Smooth muscle cell (in vitro differentiated cells): ENCODE results near the gene NEDD9. TPM values are rescaled to one million over a fixed set of nuclear protein-coding genes. Genes with fewer than 3 reads are reported as not detected.

ENCODE experiments used
- DNase-seq: peaks from one replicate; lab custom pipeline; 2025; ENCODE audit not compliant: unreplicated experiment; lab: John Stamatoyannopoulos, UW
- H2AFZ ChIP-seq: fragments of 200-600 bp; sonication (generic); 2 replicates; pipeline ENCODE4 v1.6.0; 2016; ENCODE audit warnings: antibody characterized with exemption, low read depth, mild to moderate bottlenecking
- H3F3A ChIP-seq: fragments of 200-600 bp; sonication (generic); 2 replicates; pipeline ENCODE4 v1.6.0; 2017; ENCODE audit warnings: antibody characterized with exemption, low read depth
- H3K27ac ChIP-seq: fragments of 200-600 bp; sonication (generic); 2 replicates; pipeline ENCODE4 v1.5.1; 2016; ENCODE audit warnings: low read depth, mild to moderate bottlenecking
- H3K27me3 ChIP-seq: fragments of 200-600 bp; sonication (generic); 2 replicates; pipeline ENCODE4 v1.6.1; 2016; ENCODE audit warnings: low read depth, mild to moderate bottlenecking
- H3K36me3 ChIP-seq: fragments of 200-600 bp; sonication (generic); 2 replicates; pipeline ENCODE4 v1.5.1; 2016; ENCODE audit warnings: low read depth
- H3K4me1 ChIP-seq: fragments of 200-600 bp; sonication (generic); 2 replicates; pipeline ENCODE4 v1.5.1; 2016; ENCODE audit warnings: low read depth
- H3K4me2 ChIP-seq: fragments of 200-600 bp; sonication (generic); 2 replicates; pipeline ENCODE4 v1.6.0; 2016; ENCODE audit warnings: mild to moderate bottlenecking
- H3K4me3 ChIP-seq: fragments of 200-600 bp; sonication (generic); 2 replicates; pipeline ENCODE4 v1.5.1; 2016; ENCODE audit warnings: mild to moderate bottlenecking
- H3K79me2 ChIP-seq: fragments of 200-600 bp; sonication (generic); 2 replicates; pipeline ENCODE4 v1.6.0; 2016; ENCODE audit warnings: low read depth, mild to moderate bottlenecking
- H3K9ac ChIP-seq: fragments of 200-600 bp; sonication (generic); 2 replicates; pipeline ENCODE4 v1.6.0; 2016; ENCODE audit warnings: low read depth
- H3K9me3 ChIP-seq: fragments of 200-600 bp; sonication (generic); replicated peaks from 2 replicates; pipeline ENCODE4 v1.5.1; 2016; ENCODE audit warnings: low read depth
- H4K20me1 ChIP-seq: fragments of 200-600 bp; sonication (generic); 2 replicates; pipeline ENCODE4 v1.6.0; 2016; ENCODE audit warnings: low read depth
- WGBS: methylation state at CpG from one replicate; pipeline ENCODE4 v1.1.7; 2016; ENCODE audit warnings: low lambda C conversion rate; 5-methylcytosine and 5-hydroxymethylcytosine counted together
- polyA plus RNA-seq: library from polyadenylated mRNA; unstranded; fragments of >200 nt; fragmentation: Nextera tagmentation; extraction: Ambion mirVana; gene quantifications from 2 replicates; pipeline ENCODE4 v1.2.1, GENCODE V29; 2016
- total RNA-seq: library from RNA; depleted of rRNA; stranded (reverse); fragments of >200 nt; gene quantifications from 2 replicates; pipeline ENCODE4 v1.2.3, GENCODE V29; 2014
- TF ChIP-seq, protein P1 (sequence below): fragments of 200-600 bp; sonication (generic); IDR thresholded peaks from 2 replicates; pipeline ENCODE4 v1.5.1; 2017; ENCODE audit warnings: borderline replicate concordance, mild to moderate bottlenecking, antibody characterized with exemption; ENCODE audit not compliant: insufficient read depth, poor library complexity, severe bottlenecking

NEDD9 gene
- total and polyA plus RNA-seq, 2 experiments from 2014 or later, result 85.6 to 127 TPM

DNA sequence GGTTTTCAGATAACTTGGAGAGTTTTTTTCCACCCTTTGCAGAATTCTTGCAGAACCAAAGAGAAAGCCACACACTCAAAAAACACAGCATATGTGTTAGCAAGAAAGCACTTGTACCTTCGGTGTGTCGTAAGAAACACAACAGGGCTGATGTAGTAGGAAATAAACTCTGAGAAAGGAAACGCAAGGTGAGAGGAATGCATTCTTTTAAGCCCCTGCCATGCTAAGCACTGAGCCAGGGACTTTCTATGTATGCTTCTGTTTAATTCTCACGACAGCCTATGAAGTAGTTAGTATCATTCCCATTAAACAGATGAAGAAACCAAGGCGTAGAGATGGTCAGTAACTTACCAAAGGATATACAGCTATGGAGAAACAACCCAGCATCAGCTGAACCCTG, 23.1 kb downstream of the NEDD9 start:
- Histone ChIP-seq H3K9ac (peak overlapping the region; percentile 77), H3K36me3 (peaks cover 6% of the 10 kb centered on the region), H3K9me3 (no peaks in the 10 kb centered on the region), H2AFZ (no peak overlapping the region), H4K20me1 (peaks cover 35% of the 10 kb centered on the region), H3K4me2 (peak overlapping the region; percentile 27), H3K27ac (peak overlapping the region; percentile 99), H3K27me3 (no peaks in the 10 kb centered on the region), H3K4me3 (no peak overlapping the region), H3K79me2 (peaks cover 91% of the 10 kb centered on the region), H3K4me1 (peaks cover 40% of the 10 kb centered on the region), H3F3A (peaks cover 46% of the 10 kb centered on the region)
- 83% methylated on average over 5 of the region's 5 CpGs for WGBS
- no peak for DNase-seq
- TF ChIP-seq, protein P1, sequence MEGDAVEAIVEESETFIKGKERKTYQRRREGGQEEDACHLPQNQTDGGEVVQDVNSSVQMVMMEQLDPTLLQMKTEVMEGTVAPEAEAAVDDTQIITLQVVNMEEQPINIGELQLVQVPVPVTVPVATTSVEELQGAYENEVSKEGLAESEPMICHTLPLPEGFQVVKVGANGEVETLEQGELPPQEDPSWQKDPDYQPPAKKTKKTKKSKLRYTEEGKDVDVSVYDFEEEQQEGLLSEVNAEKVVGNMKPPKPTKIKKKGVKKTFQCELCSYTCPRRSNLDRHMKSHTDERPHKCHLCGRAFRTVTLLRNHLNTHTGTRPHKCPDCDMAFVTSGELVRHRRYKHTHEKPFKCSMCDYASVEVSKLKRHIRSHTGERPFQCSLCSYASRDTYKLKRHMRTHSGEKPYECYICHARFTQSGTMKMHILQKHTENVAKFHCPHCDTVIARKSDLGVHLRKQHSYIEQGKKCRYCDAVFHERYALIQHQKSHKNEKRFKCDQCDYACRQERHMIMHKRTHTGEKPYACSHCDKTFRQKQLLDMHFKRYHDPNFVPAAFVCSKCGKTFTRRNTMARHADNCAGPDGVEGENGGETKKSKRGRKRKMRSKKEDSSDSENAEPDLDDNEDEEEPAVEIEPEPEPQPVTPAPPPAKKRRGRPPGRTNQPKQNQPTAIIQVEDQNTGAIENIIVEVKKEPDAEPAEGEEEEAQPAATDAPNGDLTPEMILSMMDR, result no peak

DNA sequence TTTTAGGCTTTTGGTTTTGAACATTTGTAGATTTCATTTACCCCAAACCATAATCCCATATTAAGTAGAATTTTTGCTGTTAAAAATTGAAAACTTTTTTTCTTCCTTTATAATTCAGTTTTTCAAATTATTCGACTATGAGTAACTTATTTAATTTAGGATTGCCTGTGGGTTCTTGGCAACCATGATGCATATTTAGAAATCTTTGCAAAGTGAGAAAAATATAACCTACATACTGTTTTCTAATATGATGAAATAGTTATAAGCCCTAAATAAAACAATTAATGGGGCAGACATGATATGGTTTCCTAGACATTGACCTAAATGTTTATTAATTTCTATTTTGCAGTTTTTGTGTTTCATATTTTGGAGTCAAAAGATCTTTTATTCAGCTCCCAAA, 23.6 kb downstream of the NEDD9 start:
- H3K4me1 ChIP-seq, result peaks cover 44% of the 10 kb centered on the region

DNA sequence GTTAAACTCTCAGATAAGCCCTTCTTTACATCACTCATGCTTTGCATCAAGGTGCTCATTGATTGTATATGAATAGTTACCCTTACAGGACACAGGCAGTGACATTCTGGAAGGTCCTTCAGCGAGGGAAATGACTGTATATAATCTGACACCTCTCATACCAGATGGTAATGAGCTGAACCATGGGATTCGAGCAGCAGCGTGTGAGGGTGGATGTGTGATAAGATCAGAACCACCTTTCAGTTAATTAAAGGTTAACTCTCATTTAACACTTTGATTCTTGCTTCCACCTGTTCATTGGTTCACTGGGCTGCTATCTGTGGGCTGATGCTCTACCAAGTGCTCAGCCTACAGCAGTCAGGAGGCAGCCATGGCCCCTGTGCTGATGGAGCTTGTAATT, 24.2 kb downstream of the NEDD9 start:
- Histone ChIP-seq H2AFZ (no peak overlapping the region), H3K27me3 (no peaks in the 10 kb centered on the region), H3K79me2 (peaks cover 91% of the 10 kb centered on the region), H3K9me3 (no peaks in the 10 kb centered on the region), H3K9ac (peak overlapping the region; percentile 85), H3K36me3 (peaks cover 6% of the 10 kb centered on the region), H3K27ac (peak overlapping the region; percentile 99), H3K4me1 (peaks cover 48% of the 10 kb centered on the region), H3K4me3 (no peak overlapping the region), H4K20me1 (peaks cover 24% of the 10 kb centered on the region), H3F3A (peaks cover 46% of the 10 kb centered on the region), H3K4me2 (peak overlapping the region; percentile 27)
- 64% methylated on average over 3 of the region's 3 CpGs for WGBS
- no peak for DNase-seq
- TF ChIP-seq, protein P1, result no peak

More for the DNA sequence above, 23.6 kb downstream of the NEDD9 start:
- Histone ChIP-seq H3K4me3 (no peak overlapping the region), H3K9me3 (no peaks in the 10 kb centered on the region), H4K20me1 (peaks cover 30% of the 10 kb centered on the region), H3K9ac (peak overlapping the region; percentile 85), H3K4me2 (peak overlapping the region; percentile 27), H3K79me2 (peaks cover 91% of the 10 kb centered on the region), H2AFZ (no peak overlapping the region), H3F3A (peaks cover 46% of the 10 kb centered on the region), H3K27ac (peak overlapping the region; percentile 99), H3K27me3 (no peaks in the 10 kb centered on the region), H3K36me3 (peaks cover 6% of the 10 kb centered on the region)
- TF ChIP-seq, protein P1, result no peak
- no peak for DNase-seq
- WGBS, result 94% methylated on average over 1 of the region's 1 CpG
